Measurements from ENCODE around the gene TRMT1. TPM values are rescaled to one million over a fixed set of nuclear protein-coding genes. Genes with fewer than 3 reads are reported as not detected.

Gene TRMT1
- total and polyA plus RNA-seq, 3 donors from 2014 or later, result 35.9 to 50.0 (median 44.8) TPM

DNA sequence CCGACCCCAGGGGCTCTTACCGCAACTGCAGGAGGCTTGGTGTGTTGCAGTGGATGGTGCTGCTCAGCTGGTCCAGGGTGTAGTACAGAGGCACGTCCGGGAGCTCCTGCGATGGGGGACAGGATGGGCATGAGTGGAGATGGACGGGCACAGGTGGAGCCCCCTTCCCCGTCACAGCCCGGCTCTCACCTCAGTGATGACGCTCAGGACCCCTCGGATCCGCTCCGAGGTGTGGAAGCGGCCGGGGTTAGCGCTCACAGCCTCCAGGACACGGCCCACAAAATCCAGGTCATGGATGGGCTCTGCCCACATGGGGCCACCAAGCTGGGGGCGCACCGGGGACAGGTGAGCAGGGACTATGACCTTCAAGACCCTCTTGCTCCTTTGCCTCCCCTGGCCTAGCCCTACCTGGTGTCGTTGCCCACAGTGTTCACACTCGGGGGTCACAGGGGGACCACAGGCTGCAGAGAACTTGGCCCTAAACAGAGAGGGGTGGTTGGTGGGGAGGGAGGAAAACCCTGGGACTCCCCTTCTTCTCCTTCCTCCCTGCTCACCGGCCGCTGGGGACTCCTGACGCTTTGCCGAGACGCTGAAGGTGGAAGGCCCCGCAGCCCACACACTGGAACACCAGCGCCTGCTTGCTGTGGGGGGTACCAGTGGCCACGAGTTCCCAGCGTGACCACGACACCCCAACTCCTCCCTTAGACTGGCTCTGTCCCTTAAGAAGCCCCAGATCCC, 7.0 kb downstream of the TRMT1 start:
- Histone ChIP-seq H3K4me3 (no peak overlapping the region), H3K27me3 (no peaks in the 10 kb centered on the region), H3K9me3 (no peaks in the 10 kb centered on the region), H3K36me3 (ENCODE audit: low read depth, missing control alignments) (no peaks in the 10 kb centered on the region), H3K27ac (no peak overlapping the region), H3K4me1 (no peaks in the 10 kb centered on the region)
- TF ChIP-seq, protein P1, sequence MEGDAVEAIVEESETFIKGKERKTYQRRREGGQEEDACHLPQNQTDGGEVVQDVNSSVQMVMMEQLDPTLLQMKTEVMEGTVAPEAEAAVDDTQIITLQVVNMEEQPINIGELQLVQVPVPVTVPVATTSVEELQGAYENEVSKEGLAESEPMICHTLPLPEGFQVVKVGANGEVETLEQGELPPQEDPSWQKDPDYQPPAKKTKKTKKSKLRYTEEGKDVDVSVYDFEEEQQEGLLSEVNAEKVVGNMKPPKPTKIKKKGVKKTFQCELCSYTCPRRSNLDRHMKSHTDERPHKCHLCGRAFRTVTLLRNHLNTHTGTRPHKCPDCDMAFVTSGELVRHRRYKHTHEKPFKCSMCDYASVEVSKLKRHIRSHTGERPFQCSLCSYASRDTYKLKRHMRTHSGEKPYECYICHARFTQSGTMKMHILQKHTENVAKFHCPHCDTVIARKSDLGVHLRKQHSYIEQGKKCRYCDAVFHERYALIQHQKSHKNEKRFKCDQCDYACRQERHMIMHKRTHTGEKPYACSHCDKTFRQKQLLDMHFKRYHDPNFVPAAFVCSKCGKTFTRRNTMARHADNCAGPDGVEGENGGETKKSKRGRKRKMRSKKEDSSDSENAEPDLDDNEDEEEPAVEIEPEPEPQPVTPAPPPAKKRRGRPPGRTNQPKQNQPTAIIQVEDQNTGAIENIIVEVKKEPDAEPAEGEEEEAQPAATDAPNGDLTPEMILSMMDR (IDR thresholded peaks at IDR 0.05), result no peak
- TF ChIP-seq POLR2A (IDR thresholded peaks at IDR 0.05), result no peak
- no peak for DNase-seq
- intact Hi-C loops (cut with DNase I; ENCODE audit: low total_unique reads), result no loop called here
- 81 to 89% methylated on average over 10 to 29 of the region's 30 CpGs for WGBS, 2 donors

DNA sequence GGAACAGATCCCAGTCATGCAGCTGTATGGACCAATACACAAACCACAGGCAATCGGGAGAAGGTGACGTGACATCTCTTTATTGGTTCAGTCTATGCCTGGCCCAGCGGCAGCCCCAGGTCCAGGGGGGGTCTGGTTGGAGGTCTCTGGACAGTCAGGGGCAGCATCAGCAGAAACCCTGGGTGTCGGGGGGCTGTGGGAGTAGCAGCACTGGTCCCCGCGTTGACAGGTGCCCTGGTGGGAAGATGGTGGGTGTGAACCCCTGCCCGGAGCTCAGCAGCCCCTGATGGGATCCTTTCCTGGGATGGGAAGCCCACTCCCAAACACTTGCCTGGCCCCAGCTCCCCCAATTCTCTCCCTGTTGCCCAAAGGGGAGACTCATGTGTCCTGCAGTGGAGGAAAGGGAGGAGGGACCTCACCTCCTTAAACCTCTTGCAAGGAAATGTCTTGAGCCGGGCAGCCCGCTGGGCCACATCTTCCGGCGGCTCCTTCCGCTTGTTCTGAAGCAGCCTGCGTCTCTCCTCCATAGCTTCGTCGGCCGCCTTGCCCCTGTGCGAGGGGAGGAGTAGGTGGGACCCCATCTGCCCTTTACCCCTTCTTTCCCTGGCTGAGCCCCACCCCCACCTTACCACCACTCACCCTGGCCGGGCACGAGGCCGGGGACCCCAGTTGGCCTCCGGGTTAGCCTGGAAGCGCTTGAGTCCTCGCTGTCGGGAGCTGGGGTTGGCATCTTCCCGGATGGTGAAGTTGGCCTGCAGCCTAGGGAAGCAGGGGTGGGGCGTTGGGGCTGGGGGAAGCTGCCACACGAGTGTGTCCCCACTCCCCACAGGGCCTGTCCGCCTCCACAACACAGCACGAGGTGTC, 11.5 kb downstream of the TRMT1 start:
- TF ChIP-seq POLR2A (IDR thresholded peaks at IDR 0.05), result no peak
- TF ChIP-seq, protein P1 (IDR thresholded peaks at IDR 0.05), result peak in 1 of 3 experiments; percentile 0
- H3K27me3 ChIP-seq, result no peaks in the 10 kb centered on the region
- peaks cover 13% of the 10 kb centered on the region for H3K4me1 ChIP-seq
- 54 to 57% methylated on average over 15 to 29 of the region's 29 CpGs for WGBS, 2 donors
- peak overlapping the region in 1 of 2 donors; percentile 11 for H3K27ac ChIP-seq
- H3K4me3 ChIP-seq, result peak overlapping the region in 1 of 2 donors; percentile 44
- no peaks in the 10 kb centered on the region for H3K36me3 ChIP-seq (ENCODE audit: low read depth, missing control alignments)
- intact Hi-C loops (cut with DNase I; ENCODE audit: low total_unique reads), result no loop called here
- DNase-seq, result no peak
- H3K9me3 ChIP-seq, result no peaks in the 10 kb centered on the region

DNA sequence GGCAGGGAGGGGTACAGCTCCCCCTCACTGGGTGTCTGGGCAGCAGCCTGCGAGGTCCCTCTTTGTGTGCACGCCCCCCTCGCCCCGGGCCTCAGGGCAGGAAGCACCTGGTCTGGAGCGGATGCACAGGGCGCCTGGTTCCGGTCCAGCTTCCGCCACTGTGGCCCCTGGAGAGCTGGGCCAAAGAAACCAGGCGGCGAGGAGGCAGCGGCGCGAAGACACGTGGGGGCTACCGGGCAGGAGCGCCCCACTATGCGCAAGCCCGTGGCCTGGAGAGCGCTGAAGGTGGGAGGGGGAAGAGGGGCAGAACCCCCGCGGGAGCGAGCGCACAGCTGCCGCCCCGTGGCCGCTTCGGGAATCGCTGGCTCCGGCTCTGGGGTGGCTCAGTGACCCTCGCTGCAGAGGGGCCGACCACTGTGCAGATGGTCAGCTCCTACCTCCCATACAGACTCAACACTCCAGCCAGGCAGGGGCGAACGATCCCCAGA, 12.1 kb downstream of the TRMT1 start:
- peak overlapping the region in 1 of 2 donors; percentile 44 for H3K4me3 ChIP-seq
- intact Hi-C loops (cut with DNase I; ENCODE audit: low total_unique reads), result no loop called here

DNA sequence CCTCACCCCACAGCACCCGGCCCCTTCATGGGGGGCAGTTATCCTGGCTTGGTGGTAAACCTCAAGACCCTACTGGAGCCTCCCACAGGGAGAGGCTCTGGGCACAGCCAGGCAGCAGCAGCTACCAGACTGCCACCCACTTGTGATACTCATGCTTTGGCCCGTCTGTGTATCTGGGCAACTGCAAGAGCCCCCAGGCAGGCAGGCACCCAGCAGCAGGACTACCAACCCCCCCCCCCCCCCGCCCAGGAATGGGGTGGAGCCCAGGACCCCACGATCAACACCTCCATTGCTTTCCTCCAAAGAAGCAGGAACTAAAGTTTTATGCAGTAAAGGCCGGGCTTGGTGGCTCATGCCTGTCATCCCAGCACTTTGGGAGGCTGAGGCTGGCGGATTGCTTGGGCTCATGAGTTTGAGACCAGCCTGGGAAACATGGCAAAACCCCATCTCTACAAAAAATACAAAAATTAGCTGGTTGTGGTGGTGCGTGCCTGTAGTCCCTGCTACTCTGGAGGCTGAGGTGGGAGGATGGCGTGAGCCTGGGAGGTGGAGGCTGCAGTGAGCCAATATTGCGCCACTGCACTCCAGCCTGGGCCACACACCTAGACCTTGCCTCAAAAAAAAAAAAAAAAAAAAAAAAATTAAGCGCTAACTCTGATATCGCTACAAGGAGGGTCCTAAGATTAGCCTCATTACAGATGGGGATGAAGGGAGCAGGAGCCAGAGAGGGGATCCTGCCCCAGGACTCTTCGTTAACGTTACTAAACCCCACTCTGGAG, 12.8 kb downstream of the TRMT1 start:
- WGBS, 2 donors, result 68 to 69% methylated on average over 9 to 13 of the region's 13 CpGs
- no peak for DNase-seq
- intact Hi-C loops (cut with DNase I; ENCODE audit: low total_unique reads), result no loop called here

More for the DNA sequence above, 12.1 kb downstream of the TRMT1 start:
- Histone ChIP-seq H3K36me3 (ENCODE audit: low read depth, missing control alignments) (no peaks in the 10 kb centered on the region), H3K9me3 (no peaks in the 10 kb centered on the region), H3K27me3 (no peaks in the 10 kb centered on the region), H3K27ac (peak overlapping the region in 1 of 2 donors; percentile 24), H3K4me1 (peaks cover 13% of the 10 kb centered on the region)
- TF ChIP-seq POLR2A (IDR thresholded peaks at IDR 0.05), result no peak
- TF ChIP-seq, protein P1 (IDR thresholded peaks at IDR 0.05), result peak; percentile 41 to 62 (median 59)
- 53% methylated on average over 33 of the region's 33 CpGs; no CpG with 5 or more reads in 1 of the 2 donors for WGBS, 2 donors
- DNase-seq, result peak; percentile 46

More for the DNA sequence above, 12.8 kb downstream of the TRMT1 start:
- Histone ChIP-seq H3K4me1 (peaks cover 16% of the 10 kb centered on the region), H3K9me3 (no peaks in the 10 kb centered on the region), H3K27ac (peak overlapping the region; percentile 58 to 84), H3K4me3 (peak overlapping the region in 1 of 2 donors; percentile 44), H3K36me3 (ENCODE audit: low read depth, missing control alignments) (no peaks in the 10 kb centered on the region), H3K27me3 (no peaks in the 10 kb centered on the region)
- TF ChIP-seq, protein P1 (IDR thresholded peaks at IDR 0.05), result no peak
- TF ChIP-seq POLR2A (IDR thresholded peaks at IDR 0.05), result no peak
